NT2/D1 (cell line): ENCODE data around the gene POLR2M.

ENCODE experiments used
- YY1 ChIP-seq: IDR thresholded peaks from 2 replicates; pipeline ENCODE4 v1.6.1; 2011; ENCODE audit not compliant: insufficient read length, insufficient read depth
- ZNF274 ChIP-seq: IDR thresholded peaks from 2 replicates; pipeline ENCODE4 v1.6.1; 2011; ENCODE audit warnings: mild to moderate bottlenecking, low read depth, low read length

DNA sequence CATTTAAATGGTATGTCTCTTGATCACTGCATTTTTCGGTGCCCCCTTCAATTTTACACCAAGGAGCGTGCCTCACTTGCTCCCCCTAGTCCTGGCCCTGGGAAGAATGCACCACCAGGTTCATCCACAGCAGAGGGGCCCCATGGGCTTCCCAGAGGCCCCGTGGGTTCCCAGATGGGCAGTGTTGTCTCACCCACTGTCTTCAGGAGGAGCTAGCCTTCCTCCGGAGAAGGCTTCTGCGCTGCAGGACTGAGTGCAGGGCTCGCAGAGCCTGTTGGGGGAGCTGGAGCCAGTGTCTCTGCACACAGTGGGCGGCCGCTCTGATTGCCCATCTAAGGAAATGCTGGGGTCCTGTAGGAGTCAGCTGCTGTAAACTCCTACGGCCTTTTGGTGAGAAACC is 45.9 kb downstream of the POLR2M start:
- TF ChIP-seq ZNF274, result no peak
- no peak for TF ChIP-seq YY1
